ENCODE measurements around the gene SNX20. TPM values are rescaled to one million over a fixed set of nuclear protein-coding genes. Genes with fewer than 3 reads are reported as not detected.

Gene SNX20
- total RNA-seq, 4 donors from 2014 or later, result 0.17 to 4.0 (median 1.9) TPM

GRCh38 chr16:50644245-50644644 lies 36.9 kb downstream of the SNX20 start:
- H3K9me3 ChIP-seq, result no peaks in the 10 kb centered on the region
- H3K4me1 ChIP-seq, result no peaks in the 10 kb centered on the region
- H3K36me3 ChIP-seq, result no peaks in the 10 kb centered on the region
- in situ Hi-C loops (cut with MboI; ENCODE audit: low sequenced_read_pairs in 4 of 4) (no loop called here), intact Hi-C loops (cut with DNase I; ENCODE audit: low total_unique reads) (no loop called here)
- TF ChIP-seq POLR2A (IDR thresholded peaks at IDR 0.05) (no peak), CTCF (IDR thresholded peaks at IDR 0.05 in 4 of 5, conservative IDR thresholded peaks at IDR 0.05 in 1 of 5) (no peak)
- H3K4me3 ChIP-seq, result no peak overlapping the region
- H3K27me3 ChIP-seq, result no peaks in the 10 kb centered on the region
- H3K27ac ChIP-seq, result no peak overlapping the region
- ATAC-seq, result no peak
- no peak for DNase-seq

- no peak for ATAC-seq
- no peak for DNase-seq
- H3K27ac ChIP-seq, result no peak overlapping the region
- TF ChIP-seq POLR2A (IDR thresholded peaks at IDR 0.05) (no peak), CTCF (IDR thresholded peaks at IDR 0.05 in 4 of 5, conservative IDR thresholded peaks at IDR 0.05 in 1 of 5) (no peak)
- H3K4me3 ChIP-seq, result no peak overlapping the region
- intact Hi-C loops (cut with DNase I; ENCODE audit: low total_unique reads) (no loop called here), in situ Hi-C loops (cut with MboI; ENCODE audit: low sequenced_read_pairs in 4 of 4) (no loop called here)
- no peaks in the 10 kb centered on the region for H3K4me1 ChIP-seq
- no peaks in the 10 kb centered on the region for H3K27me3 ChIP-seq
- H3K36me3 ChIP-seq, result no peaks in the 10 kb centered on the region
- H3K9me3 ChIP-seq, result no peaks in the 10 kb centered on the region
Observed at GRCh38 chr16:50643192-50643591, 37.9 kb downstream of the SNX20 start.

GRCh38 chr16:50642349-50642748 lies 38.8 kb downstream of the SNX20 start:
- TF ChIP-seq POLR2A (IDR thresholded peaks at IDR 0.05) (no peak), CTCF (IDR thresholded peaks at IDR 0.05 in 4 of 5, conservative IDR thresholded peaks at IDR 0.05 in 1 of 5) (no peak)
- Histone ChIP-seq H3K4me1 (no peaks in the 10 kb centered on the region), H3K9me3 (no peaks in the 10 kb centered on the region), H3K27me3 (no peaks in the 10 kb centered on the region), H3K27ac (no peak overlapping the region), H3K4me3 (no peak overlapping the region), H3K36me3 (no peaks in the 10 kb centered on the region)
- intact Hi-C loops (cut with DNase I; ENCODE audit: low total_unique reads), result no loop called here
- ATAC-seq (no peak), DNase-seq (no peak)
- in situ Hi-C loops (cut with MboI; ENCODE audit: low sequenced_read_pairs in 4 of 4), result no loop called here

GRCh38 chr16:50641818-50642187 lies 39.3 kb downstream of the SNX20 start:
- intact Hi-C loops (cut with DNase I; ENCODE audit: low total_unique reads), result no loop called here
- DNase-seq (no peak), ATAC-seq (no peak)

More at GRCh38 chr16:50641818-50642187, 39.3 kb downstream of the SNX20 start:
- Histone ChIP-seq H3K27me3 (no peaks in the 10 kb centered on the region), H3K36me3 (no peaks in the 10 kb centered on the region), H3K27ac (no peak overlapping the region), H3K4me3 (no peak overlapping the region), H3K9me3 (no peaks in the 10 kb centered on the region), H3K4me1 (no peaks in the 10 kb centered on the region)
- in situ Hi-C loops (cut with MboI; ENCODE audit: low sequenced_read_pairs in 4 of 4), result no loop called here
- TF ChIP-seq CTCF (IDR thresholded peaks at IDR 0.05 in 4 of 5, conservative IDR thresholded peaks at IDR 0.05 in 1 of 5) (no peak), POLR2A (IDR thresholded peaks at IDR 0.05) (no peak)

Data from gastrocnemius medialis (tissue), 4 donors.